ENCODE data around the gene OR6C1. TPM values are rescaled to one million over a fixed set of nuclear protein-coding genes. Genes with fewer than 3 reads are reported as not detected.
"Not testable (repeated sequence)": the region's sequence is repeated elsewhere in the genome, so short reads cannot be mapped to it uniquely, and the experiment has no call there.

The OR6C1 gene
- total RNA-seq = not detected

DNA sequence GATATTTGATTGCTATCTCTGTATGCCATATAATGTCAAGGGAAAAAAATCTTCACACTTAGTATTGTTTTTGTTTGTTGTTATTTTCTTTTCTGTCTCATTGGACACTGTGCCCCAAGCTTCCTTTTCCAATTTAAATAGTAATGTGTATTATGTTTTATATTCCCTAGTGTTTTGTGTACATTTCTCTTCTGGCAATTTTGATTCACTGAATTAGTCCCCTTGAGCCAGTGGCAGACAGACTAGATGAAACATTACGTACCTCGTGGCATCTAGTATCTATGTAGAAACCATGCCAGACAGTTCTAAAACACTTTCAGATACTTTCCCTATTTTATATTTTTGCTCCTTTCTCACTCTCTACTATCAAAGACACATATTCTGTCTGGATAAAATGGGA lies at the start of gene OR6C1:
Gene OR6C1 (plus strand): TSS at position 301 of the 400 bp plus-strand sequence. CDS start 6,257 bp downstream, outside the sequence.
- POLR2A ChIA-PET = no interaction called here
- CTCF ChIA-PET = no interaction called here

- CTCF ChIA-PET = no interaction called here
Measured at GRCh38 chr12:55280991-55281390, 33.2 kb upstream of the OR6C1 start.

GRCh38 chr12:55289999-55290398 lies 24.1 kb upstream of the OR6C1 start:
- CTCF ChIA-PET = no interaction called here

More at GRCh38 chr12:55280991-55281390, 33.2 kb upstream of the OR6C1 start:
- POLR2A ChIA-PET = no interaction called here

DNA sequence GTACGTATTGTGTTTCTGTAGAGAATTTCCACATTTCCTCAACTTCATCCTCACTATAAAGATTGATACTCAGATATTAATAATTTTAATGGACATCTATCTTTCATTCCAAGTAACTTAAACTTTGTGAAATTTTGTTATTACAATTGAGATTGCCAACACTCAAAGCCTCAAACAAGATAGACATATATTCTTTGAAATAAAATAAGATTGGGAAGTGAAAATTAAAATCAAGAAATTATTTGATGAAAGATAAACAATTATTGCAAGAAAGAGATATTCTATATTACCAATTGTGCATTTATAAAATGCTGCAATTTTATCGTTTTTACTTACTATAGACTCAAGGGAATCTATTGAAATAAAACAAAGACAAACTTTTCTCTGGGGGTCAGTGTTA lies 17.7 kb upstream of the OR6C1 start, which contains the start of gene OR6C6:
Gene OR6C6 (minus strand): TSS at position 101 of the 400 bp plus-strand sequence. CDS start 1,337 bp downstream, outside the sequence.
- POLR2A ChIA-PET = no interaction called here

More at GRCh38 chr12:55289999-55290398, 24.1 kb upstream of the OR6C1 start:
- POLR2A ChIA-PET = no interaction called here

GRCh38 chr12:55320201-55320600 lies 6.1 kb downstream of the OR6C1 start:
- POLR2A ChIA-PET = no interaction called here
- CTCF ChIA-PET = no interaction called here

More for the DNA sequence above, 17.7 kb upstream of the OR6C1 start, which contains the start of gene OR6C6:
- CTCF ChIA-PET = no interaction called here

DNA sequence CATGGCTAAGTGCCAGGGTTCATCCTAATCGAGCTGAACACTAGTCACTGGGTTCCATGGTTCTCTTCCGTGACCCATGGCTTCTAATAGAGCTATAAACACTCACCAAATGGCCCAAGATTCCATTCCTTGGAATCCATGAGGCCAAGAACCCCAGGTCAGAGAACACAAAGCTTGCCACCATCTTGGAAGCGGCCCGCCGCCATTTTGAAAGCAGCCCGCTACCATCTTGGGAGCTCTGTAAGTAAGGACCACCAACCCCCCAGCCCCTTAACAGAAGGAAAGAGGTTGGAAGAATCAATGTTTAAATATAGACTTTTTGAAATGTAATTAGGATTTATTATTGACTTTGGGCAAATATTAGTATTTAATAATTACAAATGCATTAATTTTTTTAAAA lies 11.7 kb downstream of the OR6C1 start:
- CTCF ChIA-PET, POLR2A ChIA-PET: not testable (repeated sequence)

DNA sequence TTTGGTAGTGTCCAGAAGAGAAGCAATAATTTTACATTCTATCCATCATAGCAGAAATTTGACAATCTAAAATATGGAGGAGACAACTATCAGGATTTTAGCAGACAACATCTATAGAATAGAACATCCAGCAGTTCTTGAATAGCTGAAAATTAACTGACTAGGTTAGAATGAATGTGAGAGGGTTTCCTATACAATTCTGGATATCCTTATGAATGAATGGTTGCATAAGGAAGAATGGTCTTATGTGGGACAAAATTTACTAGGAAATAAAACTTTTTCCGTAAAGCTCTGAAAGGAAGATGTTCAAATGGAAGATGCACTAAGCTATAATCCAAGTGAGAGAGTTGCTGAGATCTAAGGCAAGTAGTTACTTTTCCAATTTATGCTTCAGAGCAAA lies 16.3 kb downstream of the OR6C1 start, which contains the start of gene OR6C3:
Gene OR6C3 (plus strand): TSS at position 301 of the 400 bp plus-strand sequence. CDS start 955 bp downstream, outside the sequence.
- CTCF ChIA-PET = no interaction called here

DNA sequence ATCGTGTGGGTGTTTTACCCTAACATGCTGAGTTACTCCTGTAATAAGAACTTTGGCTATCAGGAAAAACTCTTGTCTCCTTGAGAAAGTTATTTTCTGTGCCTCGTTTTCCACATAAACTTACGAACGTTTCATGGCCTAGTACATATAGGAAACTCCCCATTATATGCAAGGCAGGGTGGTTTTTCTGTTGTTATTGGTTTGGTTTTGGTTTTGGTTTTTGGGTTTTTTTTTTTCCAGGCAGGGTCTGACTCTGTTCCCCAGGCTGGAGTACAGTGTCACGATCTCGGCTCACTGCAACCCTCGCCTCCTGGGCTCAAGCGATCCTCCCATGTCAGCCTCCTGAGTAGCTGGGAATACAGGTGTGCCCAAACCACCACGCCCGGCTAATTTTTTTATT lies 21.9 kb downstream of the OR6C1 start:
- POLR2A ChIA-PET = no interaction called here
- CTCF ChIA-PET = no interaction called here

More for the DNA sequence above, 16.3 kb downstream of the OR6C1 start, which contains the start of gene OR6C3:
- POLR2A ChIA-PET = no interaction called here

DNA sequence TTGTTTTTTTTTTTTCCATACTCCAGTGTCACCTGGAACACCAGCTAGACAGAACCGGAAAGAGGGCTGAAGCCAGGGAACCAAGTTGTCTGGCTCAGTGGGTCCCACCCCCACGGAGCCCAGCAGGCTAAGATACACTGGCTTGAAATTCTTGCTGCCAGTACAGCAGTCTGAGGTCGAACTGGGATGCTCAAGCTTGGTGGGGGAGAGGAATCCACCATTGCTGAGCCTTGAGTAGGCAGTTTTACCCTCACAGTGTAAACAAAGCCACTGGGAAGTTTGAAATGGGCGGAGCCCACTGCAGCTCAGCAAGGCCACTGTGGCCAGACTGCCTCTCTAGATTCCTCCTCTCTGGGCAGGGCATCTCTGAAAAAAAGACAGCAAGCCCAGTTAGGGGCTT lies 41.2 kb downstream of the OR6C1 start:
- POLR2A ChIA-PET, CTCF ChIA-PET: not testable (repeated sequence)

- POLR2A ChIA-PET = no interaction called here
- CTCF ChIA-PET = no interaction called here
Measured at GRCh38 chr12:55362675-55363074, 48.5 kb downstream of the OR6C1 start, which contains the start of gene OR6C75. OR6C75 (plus strand) TSS chr12:55362975; CDS start chr12:55365111, 2,136 bp downstream.

DNA sequence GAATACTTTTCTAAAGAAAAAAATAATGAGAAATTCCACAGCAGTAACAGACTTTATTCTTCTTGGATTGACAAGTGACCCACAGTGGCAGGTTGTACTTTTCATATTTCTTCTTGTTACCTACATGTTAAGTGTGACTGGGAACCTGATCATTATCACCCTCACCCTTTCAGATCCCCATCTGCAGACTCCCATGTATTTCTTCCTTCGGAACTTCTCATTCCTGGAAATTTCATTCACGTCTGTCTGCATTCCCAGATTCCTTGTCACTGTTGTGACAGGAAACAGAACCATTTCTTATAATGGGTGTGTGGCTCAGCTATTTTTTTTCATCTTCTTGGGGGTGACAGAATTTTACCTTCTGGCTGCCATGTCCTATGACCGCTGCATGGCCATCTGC lies 50.9 kb downstream of the OR6C1 start:
- CTCF ChIA-PET = no interaction called here
- POLR2A ChIA-PET = no interaction called here

Other genes starting within 250 kb of the OR6C1 start
- gene OR9K2, start 187.9 kb upstream of the OR6C1 start, total RNA-seq = not detected
- gene OR10A7, start 93.3 kb upstream of the OR6C1 start, total RNA-seq = not detected
- gene OR6C74, start 69.7 kb upstream of the OR6C1 start, total RNA-seq = not detected
- gene OR6C6, start 17.8 kb upstream of the OR6C1 start, total RNA-seq = not detected
- gene OR6C3, start 16.4 kb downstream of the OR6C1 start, total RNA-seq = not detected
- gene OR6C75, start 48.6 kb downstream of the OR6C1 start, total RNA-seq = not detected
- gene OR6C65, start 86.2 kb downstream of the OR6C1 start, total RNA-seq = not detected
- gene OR6C76, start 111.9 kb downstream of the OR6C1 start, total RNA-seq = not detected
- not detected for gene OR6C2, start 129.7 kb downstream of the OR6C1 start, total RNA-seq
- not detected for gene OR6C70, start 155.8 kb downstream of the OR6C1 start, total RNA-seq
- not detected for gene OR6C68, start 178.0 kb downstream of the OR6C1 start, total RNA-seq
- not detected for gene OR6C4, start 235.3 kb downstream of the OR6C1 start, total RNA-seq

Data from activated CD8-positive, alpha-beta memory T cell treated with anti-CD3 and anti-CD28 coated beads for 36 hours (primary cell).